HG02943 (cell line): Measurements from ENCODE around the gene PFKM.

Source experiments
- ATAC-seq: cut with Tn5 transposase; IDR thresholded peaks from one replicate; pipeline ENCODE4 v1.9.1; 2021; ENCODE audit warnings: mild to moderate bottlenecking, low read depth, moderate library complexity; ENCODE audit not compliant: unreplicated experiment

Gene PFKM

GRCh38 chr12:48119078-48119833, at the start of gene PFKM:
TSS of gene PFKM (plus strand) at chr12:48119364. CDS start at chr12:48122775, 3,411 bp downstream.
- ATAC-seq, result peak; percentile 100

DNA sequence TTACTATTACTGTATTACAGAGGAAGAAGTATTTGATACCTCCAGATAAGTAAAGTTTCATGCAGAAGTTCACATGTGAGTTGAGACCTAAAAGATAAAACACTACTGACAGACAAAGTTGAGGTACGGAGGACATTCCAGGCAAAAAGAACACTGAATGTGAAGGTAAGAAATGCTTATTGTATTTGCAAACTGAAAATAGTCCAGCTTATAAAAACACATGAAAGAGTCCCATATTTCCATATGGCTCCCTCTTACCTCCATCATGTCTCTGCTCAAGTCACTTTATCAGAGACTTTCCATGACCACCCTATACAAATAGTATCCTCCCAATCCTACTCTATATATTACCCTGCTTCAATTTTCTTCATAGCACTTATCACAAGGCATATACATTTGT, 49.1 kb upstream of the PFKM start:
- no peak for ATAC-seq

DNA sequence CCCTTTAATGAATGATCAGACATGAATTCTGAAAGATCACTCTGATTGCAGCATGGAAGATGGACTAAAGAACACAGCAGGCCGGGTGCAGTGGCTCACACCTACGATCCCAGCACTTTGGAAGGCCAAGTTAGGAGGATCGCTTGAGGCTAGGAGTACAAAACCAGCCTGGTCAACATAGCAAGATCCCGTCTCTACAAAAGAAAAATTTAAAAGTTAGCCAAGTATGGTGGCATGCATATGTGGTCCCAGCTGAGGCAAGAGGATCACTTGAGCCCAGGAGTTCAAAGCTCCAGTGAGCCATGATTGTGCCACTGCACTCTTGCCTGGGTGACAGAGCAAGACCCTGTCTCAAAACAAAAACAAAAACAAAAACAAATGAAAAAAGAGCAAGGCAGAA, 48.4 kb upstream of the PFKM start:
- no peak for ATAC-seq

GRCh38 chr12:48071808-48072207, 47.4 kb upstream of the PFKM start:
- no peak for ATAC-seq

DNA sequence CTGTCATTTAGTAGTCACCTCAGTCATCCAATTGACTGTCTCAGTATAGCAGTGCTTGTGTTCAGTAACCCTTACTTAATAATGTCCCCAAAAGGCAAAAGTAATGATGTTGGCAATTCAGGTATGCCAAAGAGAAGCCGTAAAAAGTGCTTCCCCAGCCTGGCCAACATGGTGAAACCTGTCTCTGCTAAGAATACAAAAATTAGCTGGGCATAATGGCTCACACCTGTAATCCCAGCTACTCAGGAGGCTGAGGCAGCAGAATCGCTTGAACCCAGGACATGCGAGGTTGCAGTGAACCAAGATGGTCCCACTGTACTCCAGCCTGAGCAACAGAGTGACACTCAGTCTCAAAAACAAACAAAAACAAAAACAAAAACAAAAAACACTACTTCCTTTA, 46.9 kb upstream of the PFKM start:
- no peak for ATAC-seq

GRCh38 chr12:48074266-48074665, 44.9 kb upstream of the PFKM start:
- ATAC-seq, result no peak

DNA sequence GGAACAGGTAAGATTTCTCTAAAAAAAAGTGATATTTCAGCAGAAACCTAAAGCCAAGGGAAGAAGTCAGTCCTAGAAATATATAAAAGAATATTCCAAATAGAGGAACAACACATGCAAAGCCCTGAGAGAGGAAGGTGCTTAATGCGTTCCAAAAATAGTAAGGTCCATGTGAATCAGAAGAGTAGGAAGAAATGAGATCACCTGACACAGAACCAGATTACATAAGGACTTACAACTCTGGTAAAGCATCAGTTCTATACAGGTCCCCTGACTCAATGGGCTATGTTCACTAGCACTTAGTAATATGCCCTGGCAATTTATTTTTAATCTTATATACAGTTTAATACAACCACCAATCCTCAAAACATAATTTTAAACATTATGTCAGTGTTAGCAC, 43.3 kb upstream of the PFKM start:
- ATAC-seq, result no peak

DNA sequence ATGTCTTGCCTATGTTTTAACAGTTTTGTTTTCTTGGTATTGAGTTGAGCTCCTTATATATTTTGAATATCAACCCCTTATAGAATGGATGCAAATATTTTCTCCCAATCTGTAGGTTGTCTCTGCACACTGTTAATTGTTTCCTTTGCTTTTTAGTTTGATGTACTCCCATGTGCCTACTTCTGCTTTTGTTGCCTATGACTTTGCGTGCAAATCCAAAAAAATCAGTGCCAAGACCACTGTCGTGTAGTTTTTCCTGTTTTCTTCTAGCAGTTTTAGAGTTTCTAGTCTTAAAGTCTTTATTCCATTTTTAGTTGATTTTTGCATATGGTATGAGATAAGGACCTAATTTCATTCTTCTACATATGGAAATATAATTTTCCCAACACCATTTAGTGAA, 42.1 kb upstream of the PFKM start:
- ATAC-seq, result no peak

- no peak for ATAC-seq
These were observed 40.3 kb upstream of the PFKM start for GRCh38 chr12:48078901-48079300.

DNA sequence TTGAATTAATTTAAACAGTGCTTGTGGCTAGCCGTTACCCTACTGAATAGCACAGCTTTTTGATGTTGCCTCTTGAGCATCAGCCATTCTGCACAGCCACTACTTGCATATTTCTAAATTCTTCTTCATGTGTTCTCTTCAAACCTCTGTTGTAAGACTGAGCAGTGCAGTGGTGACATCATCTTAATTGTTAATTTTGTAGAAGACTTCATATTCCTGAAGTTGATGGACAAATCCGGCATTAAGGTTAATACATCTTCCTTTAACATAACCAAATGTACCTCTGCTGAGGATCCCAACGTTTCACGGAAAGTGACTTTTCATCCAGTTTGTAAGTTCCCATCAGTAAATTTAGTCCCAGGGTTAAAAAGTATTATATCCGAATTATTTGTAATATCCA, 38.9 kb upstream of the PFKM start:
- no peak for ATAC-seq

- no peak for ATAC-seq
These were observed 38.3 kb upstream of the PFKM start for GRCh38 chr12:48080821-48081220.

DNA sequence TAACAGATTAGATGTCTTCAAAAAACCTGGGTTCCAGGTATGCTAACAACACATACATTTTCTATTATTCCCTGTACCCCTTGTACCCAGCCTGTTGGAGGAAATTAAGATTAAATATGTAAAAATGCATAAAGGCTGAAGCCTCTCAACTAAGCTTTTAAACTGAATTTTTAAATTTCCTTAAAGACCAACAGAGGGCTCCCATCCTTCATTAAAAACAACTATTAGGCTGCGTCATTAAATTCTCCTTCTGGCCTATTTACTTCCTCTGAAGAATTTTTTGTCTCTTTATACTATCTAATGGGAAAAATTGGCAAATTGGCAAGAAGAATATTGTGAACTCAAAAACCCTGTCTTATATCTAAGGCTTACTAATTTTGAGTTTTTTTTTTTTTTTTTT, 35.1 kb upstream of the PFKM start:
- ATAC-seq, result no peak

GRCh38 chr12:48084841-48085460, 34.2 kb upstream of the PFKM start:
- ATAC-seq, result no peak

DNA sequence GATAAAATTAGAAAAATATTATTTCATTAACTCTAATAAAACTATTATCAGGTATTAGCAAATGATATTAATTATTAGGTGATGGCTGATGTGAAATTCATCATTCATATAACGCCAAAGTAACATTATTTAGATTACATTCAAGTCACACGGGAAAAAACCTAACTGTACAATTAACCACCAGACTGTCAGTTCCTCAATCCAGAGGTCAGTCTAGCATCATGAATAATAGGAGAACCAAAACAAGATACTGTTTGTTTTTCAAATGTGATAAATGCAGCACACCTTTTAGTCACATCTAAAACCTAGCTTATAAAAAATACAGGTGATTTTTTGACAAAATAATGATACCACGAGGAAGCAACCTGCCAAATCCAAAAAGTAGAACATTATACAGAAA, 32.8 kb upstream of the PFKM start:
- no peak for ATAC-seq

GRCh38 chr12:48092611-48093010, 26.6 kb upstream of the PFKM start:
- no peak for ATAC-seq

DNA sequence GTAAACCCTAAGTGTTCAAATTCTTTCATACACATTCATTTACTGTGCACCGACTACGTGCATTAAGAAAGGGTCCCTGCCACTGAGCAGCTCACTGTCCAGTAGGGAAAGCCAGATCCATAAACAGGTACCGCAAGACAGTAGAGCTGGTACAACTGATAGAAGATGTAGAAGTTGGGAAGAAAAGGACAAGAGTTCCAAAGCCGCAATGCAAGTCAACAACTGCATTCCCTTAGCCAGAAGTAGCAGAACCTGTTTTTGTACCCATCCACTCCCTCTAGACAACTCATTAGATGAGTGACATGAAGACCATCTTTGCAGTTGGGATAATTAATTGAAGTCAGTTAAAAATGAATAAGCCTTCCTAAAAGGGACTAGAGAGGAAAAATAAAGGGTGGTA, 14.6 kb upstream of the PFKM start:
- ATAC-seq, result no peak

- ATAC-seq, result peak; percentile 20
These were observed 13.8 kb upstream of the PFKM start for GRCh38 chr12:48105321-48105866.

DNA sequence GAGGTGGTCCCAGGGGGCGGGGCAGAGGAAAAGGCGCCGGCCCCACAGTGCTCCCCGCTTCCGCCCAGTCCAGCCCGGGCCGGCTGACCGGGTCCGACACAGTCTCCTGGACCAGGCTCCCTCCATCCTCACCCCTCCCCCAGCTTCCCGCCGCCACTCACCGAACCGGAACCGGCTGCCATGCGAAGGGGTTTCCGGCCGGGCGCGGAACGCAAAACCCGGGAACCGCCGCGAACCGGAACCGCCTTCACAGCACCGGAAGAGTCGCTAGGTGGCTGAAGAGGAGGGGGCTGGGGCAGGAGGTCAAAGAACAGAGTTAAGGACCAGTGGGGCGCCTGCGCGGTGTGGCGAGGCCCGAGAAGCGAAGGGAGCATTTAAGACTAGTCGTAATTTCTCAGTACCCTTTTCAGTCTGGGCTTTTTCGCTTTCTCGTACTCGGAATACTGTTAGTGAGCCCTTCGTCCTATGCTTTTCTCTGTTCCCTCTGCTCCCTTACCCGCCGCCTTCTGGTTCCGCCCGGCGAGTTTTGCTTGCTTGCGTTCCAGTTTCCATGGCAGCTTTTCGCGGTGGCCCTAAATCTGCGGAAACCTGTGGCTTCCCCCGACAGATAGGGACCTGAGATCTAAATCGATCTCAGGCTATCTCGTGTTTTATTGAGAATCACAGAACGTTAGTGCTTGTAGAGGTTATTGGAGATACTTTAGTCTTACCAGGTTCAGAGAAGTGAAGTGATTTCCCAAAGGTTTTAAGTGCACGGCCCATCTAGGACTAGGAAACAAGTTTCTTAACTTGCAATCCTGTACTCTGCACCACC, 13.1 kb upstream of the PFKM start, which contains the start of gene SENP1:
Gene SENP1 (minus strand): TSS at position 213 of the 814 bp plus-strand sequence. CDS start 4,607 bp downstream, outside the sequence.
- peak; percentile 77 for ATAC-seq

DNA sequence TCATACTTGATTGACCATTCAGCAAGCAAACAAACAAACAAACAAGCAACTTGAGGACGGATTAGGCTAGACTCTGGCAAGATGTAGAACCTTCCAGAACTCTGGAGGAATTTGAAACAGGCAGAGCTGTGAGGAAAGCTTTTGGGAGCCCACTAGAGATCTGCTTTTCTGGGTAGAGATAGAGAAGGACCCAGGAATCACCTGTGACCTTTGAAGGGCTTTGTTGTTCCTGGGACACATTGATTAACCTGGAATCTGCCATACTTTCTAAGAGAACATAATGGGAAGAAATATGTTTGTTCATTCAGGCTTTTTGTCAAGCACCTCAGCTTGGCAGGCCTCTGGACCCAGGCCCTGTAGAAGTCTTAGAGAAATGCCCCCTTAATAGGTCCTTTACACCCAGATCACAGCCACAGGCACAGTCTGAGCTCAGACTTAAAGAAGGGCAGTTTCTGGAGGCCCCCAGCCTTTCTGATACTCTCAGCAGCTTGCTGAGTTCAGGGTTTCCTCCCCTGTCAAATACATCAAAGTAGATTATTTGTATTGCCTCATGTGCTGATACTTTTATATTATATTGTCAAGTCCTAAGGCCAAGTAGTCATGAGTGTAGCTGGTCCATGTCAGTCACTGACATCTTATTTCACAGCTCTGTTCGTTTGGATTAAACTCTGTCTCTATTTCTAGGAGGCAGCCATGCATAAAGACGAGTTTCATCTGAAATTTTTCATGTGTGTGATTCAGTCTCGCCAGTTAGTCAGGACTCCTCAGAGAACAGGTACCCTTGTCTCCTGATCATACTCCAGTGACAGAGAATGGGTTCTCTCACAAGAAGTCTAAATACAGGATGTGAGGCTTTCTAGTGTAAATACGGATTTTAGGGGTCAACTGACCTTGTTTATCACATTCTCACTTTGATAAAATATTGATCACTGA, 12.2 kb upstream of the PFKM start:
- ATAC-seq, result no peak

- no peak for ATAC-seq
These were observed 9.7 kb upstream of the PFKM start for GRCh38 chr12:48109424-48109823.
